ENCODE data around the gene VPS26C.

DNA sequence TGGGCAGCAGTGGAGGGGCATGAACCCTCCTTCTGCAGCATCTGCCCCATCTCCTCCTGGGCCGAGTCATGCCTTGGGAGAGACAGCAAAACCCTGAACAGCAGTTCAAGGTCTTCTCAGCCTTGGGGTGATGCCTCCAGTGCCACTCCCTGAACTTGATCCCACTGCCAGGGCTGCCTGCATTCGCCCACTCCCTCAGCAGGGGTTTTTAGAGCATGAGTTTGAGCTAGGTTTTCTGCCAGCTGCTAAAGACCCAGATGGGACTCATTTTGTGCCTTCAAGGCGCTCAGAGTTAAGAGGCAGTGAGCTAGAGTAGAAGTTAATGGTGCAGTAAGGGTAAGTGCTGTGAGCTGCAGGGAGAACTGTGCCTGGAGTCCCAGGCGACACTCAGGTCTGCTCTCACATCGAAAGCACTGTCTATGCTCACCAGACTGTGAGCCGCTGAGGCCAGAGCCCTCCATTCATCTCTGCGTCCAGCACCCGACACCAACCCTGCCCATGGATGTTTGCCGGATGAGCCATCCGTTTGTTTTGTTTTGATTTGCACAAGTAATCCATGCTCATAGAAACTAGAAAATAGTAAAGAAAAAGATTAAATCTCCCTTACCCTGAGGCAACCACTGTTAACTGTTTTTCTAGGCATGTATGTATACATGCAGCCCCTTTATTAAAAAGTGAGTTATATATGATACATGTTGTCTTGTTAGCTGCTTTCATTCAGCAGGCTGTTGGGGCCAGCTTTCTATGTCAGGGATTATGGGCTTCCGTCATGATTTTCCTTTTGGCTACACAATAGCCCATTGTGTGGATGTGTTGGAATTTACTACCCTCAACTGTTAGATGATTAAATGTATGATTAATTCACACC lies 67.8 kb downstream of the VPS26C start:
- TF ChIP-seq EP300 (IDR thresholded peaks at IDR 0.05) (no peak), CTCF (IDR thresholded peaks at IDR 0.05) (no peak)

Data from stomach (tissue), 4 donors.